WTC11 (cell line): ENCODE data around the gene RBM43. TPM values are rescaled to one million over a fixed set of nuclear protein-coding genes. Genes with fewer than 3 reads are reported as not detected.
"Not testable (repeated sequence)": the region's sequence is repeated elsewhere in the genome, so short reads cannot be mapped to it uniquely, and the experiment has no call there.

Experiments
- ATAC-seq: fragments of 200-7000 bp; cut with Tn5 transposase; 2 replicates; pipeline ENCODE4 v1.10.0; 2021; ENCODE audit warnings: mild to moderate bottlenecking, moderate library complexity
- CTCF ChIA-PET: fragments of 300-600 bp; sonication (Branson Sonifier 250); formaldehyde crosslinking; loops from one replicate; lab custom pipeline; 2021; ENCODE audit warnings: antibody characterized with exemption; lab: Charles Lee
- POLR2A ChIA-PET: fragments of 350-600 bp; sonication (Branson Sonifier 250); formaldehyde crosslinking; loops from one replicate; lab custom pipeline; 2021; ENCODE audit warnings: antibody characterized with exemption; lab: Charles Lee
- DNase-seq: peaks from one replicate; pipeline ENCODE4 v3.0.0; 2021; ENCODE audit warnings: low spot score
- H3K27ac Mint-ChIP-seq: 2 replicates; pipeline ENCODE4 v1.8.0; 2021; ENCODE audit warnings: mixed read lengths
- H3K27me3 Mint-ChIP-seq: 2 replicates; pipeline ENCODE4 v1.8.0; 2021; ENCODE audit warnings: low read depth, mild to moderate bottlenecking, moderate library complexity, mixed read lengths
- H3K36me3 Mint-ChIP-seq: 2 replicates; pipeline ENCODE4 v1.8.0; 2021; ENCODE audit warnings: mixed read lengths
- H3K4me1 Mint-ChIP-seq: 2 replicates; pipeline ENCODE4 v1.8.0; 2022; ENCODE audit warnings: mixed read lengths
- H3K4me3 Mint-ChIP-seq: 2 replicates; pipeline ENCODE4 v1.8.0; 2021; ENCODE audit warnings: mild to moderate bottlenecking, moderate library complexity, mixed read lengths
- H3K9me3 Mint-ChIP-seq: 2 replicates; pipeline ENCODE4 v1.8.0; 2021; ENCODE audit warnings: mixed read lengths
- CBFB ChIP-seq: sonication (generic); formaldehyde crosslinking; IDR thresholded peaks from 2 replicates; pipeline ENCODE4 v1.8.1; 2022; ENCODE audit warnings: mild to moderate bottlenecking, low read depth, missing genetic modification reagents
- CDX4 ChIP-seq: fragments of 250-450 bp; sonication (Bioruptor Pico); IDR thresholded peaks from 2 replicates; pipeline ENCODE4 v1.9.0; 2021; ENCODE audit warnings: moderate library complexity, mild to moderate bottlenecking, inconsistent platforms, borderline replicate concordance
- CREM ChIP-seq: sonication (generic); formaldehyde crosslinking; IDR thresholded peaks from 2 replicates; pipeline ENCODE4 v1.8.1; 2022; ENCODE audit warnings: mild to moderate bottlenecking, missing genetic modification reagents, moderate library complexity
- FOXP4 ChIP-seq: sonication (generic); formaldehyde crosslinking; IDR thresholded peaks from 2 replicates; pipeline ENCODE4 v1.8.0; 2022; ENCODE audit warnings: mild to moderate bottlenecking, missing genetic modification reagents
- GRHL2 ChIP-seq: fragments of 250-450 bp; sonication (Bioruptor Pico); IDR thresholded peaks from 2 replicates; pipeline ENCODE4 v1.8.0; 2022; ENCODE audit warnings: mild to moderate bottlenecking, moderate library complexity; ENCODE audit not compliant: insufficient replicate concordance, severe bottlenecking
- MLX ChIP-seq: sonication (generic); formaldehyde crosslinking; IDR thresholded peaks from 2 replicates; pipeline ENCODE4 v1.8.1; 2023; ENCODE audit warnings: mild to moderate bottlenecking, missing genetic modification reagents, moderate library complexity
- MXD4 ChIP-seq: fragments of 250-450 bp; sonication (Bioruptor Pico); IDR thresholded peaks from 2 replicates; pipeline ENCODE4 v1.8.0; 2021; ENCODE audit warnings: mild to moderate bottlenecking, moderate library complexity, borderline replicate concordance
- NFE2L1 ChIP-seq: sonication (generic); formaldehyde crosslinking; IDR thresholded peaks from 2 replicates; pipeline ENCODE4 v1.8.1; 2023; ENCODE audit warnings: missing genetic modification reagents
- NFYB ChIP-seq: sonication (generic); formaldehyde crosslinking; conservative IDR thresholded peaks from 2 replicates; pipeline ENCODE4 v1.8.0; 2022; ENCODE audit warnings: low read depth, missing genetic modification reagents
- NR1H2 ChIP-seq: sonication (generic); formaldehyde crosslinking; IDR thresholded peaks from 2 replicates; pipeline ENCODE4 v1.9.0; 2021; ENCODE audit warnings: mild to moderate bottlenecking, moderate library complexity, missing genetic modification reagents
- NR2C2 ChIP-seq: sonication (generic); formaldehyde crosslinking; IDR thresholded peaks from 2 replicates; pipeline ENCODE4 v1.8.0; 2022; ENCODE audit warnings: mild to moderate bottlenecking, missing genetic modification reagents
- RORB ChIP-seq: fragments of 250-450 bp; sonication (Bioruptor Pico); IDR thresholded peaks from 2 replicates; pipeline ENCODE4 v1.9.0; 2021; ENCODE audit warnings: mild to moderate bottlenecking
- SMAD4 ChIP-seq: sonication (generic); formaldehyde crosslinking; IDR thresholded peaks from 2 replicates; pipeline ENCODE4 v1.8.0; 2022; ENCODE audit warnings: mild to moderate bottlenecking, missing genetic modification reagents
- SP1 ChIP-seq: sonication (generic); formaldehyde crosslinking; conservative IDR thresholded peaks from 2 replicates; pipeline ENCODE4 v1.8.1; 2022; ENCODE audit warnings: missing genetic modification reagents
- STAT6 ChIP-seq: sonication (generic); formaldehyde crosslinking; conservative IDR thresholded peaks from 2 replicates; pipeline ENCODE4 v1.8.1; 2023; ENCODE audit warnings: mild to moderate bottlenecking, low read depth, missing genetic modification reagents, moderate library complexity
- TEAD1 ChIP-seq: sonication (generic); formaldehyde crosslinking; IDR thresholded peaks from 2 replicates; pipeline ENCODE4 v1.8.0; 2022; ENCODE audit warnings: mild to moderate bottlenecking, missing genetic modification reagents
- ZBTB21 ChIP-seq: sonication (generic); formaldehyde crosslinking; IDR thresholded peaks from 2 replicates; pipeline ENCODE4 v1.8.1; 2023; ENCODE audit warnings: mild to moderate bottlenecking, missing genetic modification reagents, borderline replicate concordance
- ZNF121 ChIP-seq: sonication (generic); formaldehyde crosslinking; IDR thresholded peaks from 2 replicates; pipeline ENCODE4 v1.8.0; 2023; ENCODE audit warnings: missing genetic modification reagents
- ZSCAN18 ChIP-seq: fragments of 250-450 bp; sonication (Bioruptor Pico); IDR thresholded peaks from 2 replicates; pipeline ENCODE4 v2.1.2; 2022; ENCODE audit warnings: mild to moderate bottlenecking, moderate library complexity
- total RNA-seq: library from RNA; stranded (reverse); gene quantifications from 3 replicates; pipeline ENCODE4 v1.2.3, GENCODE V29; 2021

Gene RBM43
- total RNA-seq, 1 experiment from 2014 or later = 2.8 TPM

GRCh38 chr2:151299920-151300539 lies 38.4 kb upstream of the RBM43 start (continued):
- TF ChIP-seq ZSCAN18 (no peak), TEAD1 (CRISPR knock-in tag) (no peak)

DNA sequence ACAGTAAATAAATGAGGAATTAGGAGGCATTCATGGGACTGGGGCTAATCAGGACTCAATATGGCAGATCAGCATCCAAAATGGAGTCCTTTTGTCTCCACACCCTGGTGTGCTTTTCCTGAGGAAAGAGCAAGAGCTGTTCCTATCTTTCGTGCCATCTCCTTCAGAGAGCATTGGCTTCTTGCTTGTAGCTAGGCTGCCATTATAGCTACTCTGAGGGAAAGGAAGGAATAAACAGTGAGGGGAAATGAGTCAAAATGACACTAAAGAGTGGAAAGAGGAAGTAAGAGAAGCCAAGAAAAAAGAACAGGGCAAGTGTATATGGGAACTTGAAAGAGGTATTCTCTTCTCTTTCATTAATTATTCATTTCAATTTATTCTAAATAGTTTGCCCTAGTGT lies 36.2 kb upstream of the RBM43 start:
- ATAC-seq (no peak), DNase-seq (no peak)
- TF ChIP-seq MXD4 (no peak), RORB (CRISPR knock-in tag) (no peak), SMAD4 (no peak), NFYB (CRISPR knock-in tag) (no peak), GRHL2 (no peak), ZNF121 (CRISPR knock-in tag) (no peak)
- CTCF ChIA-PET = no interaction called here
- peaks cover 10% of the 10 kb centered on the region for H3K4me1 Mint-ChIP-seq
- H3K27ac Mint-ChIP-seq = no peak overlapping the region
- POLR2A ChIA-PET = no interaction called here
- H3K9me3 Mint-ChIP-seq = peaks cover 8% of the 10 kb centered on the region
- no peaks in the 10 kb centered on the region for H3K27me3 Mint-ChIP-seq
- H3K4me3 Mint-ChIP-seq = no peak overlapping the region
- H3K36me3 Mint-ChIP-seq = peaks cover 6% of the 10 kb centered on the region

GRCh38 chr2:151295926-151296325 lies 34.3 kb upstream of the RBM43 start:
- ATAC-seq, POLR2A ChIA-PET, H3K9me3 Mint-ChIP-seq, H3K27me3 Mint-ChIP-seq, H3K36me3 Mint-ChIP-seq, H3K4me1 Mint-ChIP-seq, DNase-seq, CTCF ChIA-PET, H3K27ac Mint-ChIP-seq, H3K4me3 Mint-ChIP-seq: not testable (repeated sequence)

- CTCF ChIA-PET = no interaction called here
- no peak for DNase-seq
- peaks cover 6% of the 10 kb centered on the region for H3K27me3 Mint-ChIP-seq
- TF ChIP-seq NFE2L1 (CRISPR knock-in tag) = no peak
- TF ChIP-seq NR2C2 (CRISPR knock-in tag) = no peak
- no peak for TF ChIP-seq ZBTB21 (CRISPR knock-in tag)
- TF ChIP-seq CREM = no peak
- TF ChIP-seq MLX = no peak
- no peak for TF ChIP-seq SP1 (CRISPR knock-in tag)
- TF ChIP-seq NR1H2 = no peak
- TF ChIP-seq FOXP4 (CRISPR knock-in tag) = no peak
- TF ChIP-seq STAT6 (CRISPR knock-in tag) = no peak
- TF ChIP-seq CDX4 (CRISPR knock-in tag) = no peak
- TF ChIP-seq CBFB (CRISPR knock-in tag) = no peak
- TF ChIP-seq, all 79 proteins: peak for 0
- Mint-ChIP-seq H3K27ac (no peak overlapping the region), H3K4me1 (peaks cover 16% of the 10 kb centered on the region), H3K4me3 (no peak overlapping the region), H3K9me3 (peaks cover 8% of the 10 kb centered on the region), H3K36me3 (peaks cover 6% of the 10 kb centered on the region)
- POLR2A ChIA-PET = no interaction called here
- no peak for ATAC-seq
Observed at GRCh38 chr2:151292546-151292945, 30.9 kb upstream of the RBM43 start.
